GM19351 (cell line): ENCODE results near the gene GRIA2.
"Not testable (repeated sequence)": the region's sequence is repeated elsewhere in the genome, so short reads cannot be mapped to it uniquely, and the experiment has no call there.

ENCODE experiments used
- ATAC-seq: cut with Tn5 transposase; IDR thresholded peaks from one replicate; pipeline ENCODE4 v1.9.1; 2021; ENCODE audit warnings: mild to moderate bottlenecking, moderate library complexity; ENCODE audit not compliant: unreplicated experiment

The GRIA2 gene

GRCh38 chr4:157246964-157247363 is 26.4 kb downstream of the GRIA2 start:
- ATAC-seq: no peak

GRCh38 chr4:157258165-157258564 is 37.6 kb downstream of the GRIA2 start:
- ATAC-seq: not testable (repeated sequence)

GRCh38 chr4:157265281-157265680 is 44.8 kb downstream of the GRIA2 start:
- ATAC-seq: no peak

- ATAC-seq: no peak
Measured at GRCh38 chr4:157270108-157270507, 49.6 kb downstream of the GRIA2 start.

- no peak for ATAC-seq
Measured at GRCh38 chr4:157270552-157270951, 50.0 kb downstream of the GRIA2 start.

- no peak for ATAC-seq
Measured at GRCh38 chr4:157271166-157271869, 50.8 kb downstream of the GRIA2 start.

GRCh38 chr4:157280673-157281072 is 60.1 kb downstream of the GRIA2 start:
- ATAC-seq: no peak

- no peak for ATAC-seq
Measured at GRCh38 chr4:157282019-157282418, 61.5 kb downstream of the GRIA2 start.

- no peak for ATAC-seq
Measured at GRCh38 chr4:157287445-157287844, 66.9 kb downstream of the GRIA2 start.

- no peak for ATAC-seq
Measured at GRCh38 chr4:157290622-157291021, 70.1 kb downstream of the GRIA2 start.

- no peak for ATAC-seq
Measured at GRCh38 chr4:157291071-157291470, 70.5 kb downstream of the GRIA2 start.

GRCh38 chr4:157293673-157294072 is 73.1 kb downstream of the GRIA2 start:
- ATAC-seq: no peak

GRCh38 chr4:157294575-157294974 is 74.0 kb downstream of the GRIA2 start:
- ATAC-seq: no peak

- ATAC-seq: no peak
Measured at GRCh38 chr4:157300701-157301100, 80.2 kb downstream of the GRIA2 start.

GRCh38 chr4:157303471-157303960 is 83.0 kb downstream of the GRIA2 start:
- no peak for ATAC-seq

- ATAC-seq: no peak
Measured at GRCh38 chr4:157304769-157305168, 84.2 kb downstream of the GRIA2 start.

- no peak for ATAC-seq
Measured at GRCh38 chr4:157312702-157313101, 92.2 kb downstream of the GRIA2 start.

- ATAC-seq: no peak
Measured at GRCh38 chr4:157314906-157315305, 94.4 kb downstream of the GRIA2 start.

- no peak for ATAC-seq
Measured at GRCh38 chr4:157315968-157316367, 95.4 kb downstream of the GRIA2 start.

- ATAC-seq: no peak
Measured at GRCh38 chr4:157320092-157320491, 99.6 kb downstream of the GRIA2 start.

GRCh38 chr4:157327666-157328065 is 107.1 kb downstream of the GRIA2 start:
- no peak for ATAC-seq

- ATAC-seq: no peak
Measured at GRCh38 chr4:157357887-157358286, 137.4 kb downstream of the GRIA2 start.

GRCh38 chr4:157358439-157358838 is 137.9 kb downstream of the GRIA2 start:
- no peak for ATAC-seq
